ENCODE measurements around the gene CWC27. TPM values are rescaled to one million over a fixed set of nuclear protein-coding genes. Genes with fewer than 3 reads are reported as not detected.

The CWC27 gene
- total RNA-seq, 1 experiment from 2014 or later = 42.7 TPM

GRCh38 chr5:64807520-64807919 is 38.8 kb downstream of the CWC27 start (continued):
- TF ChIP-seq GABPB1 (CRISPR knock-in tag; IDR thresholded peaks at IDR 0.05) (no peak), STAT6 (CRISPR knock-in tag; conservative IDR thresholded peaks at IDR 0.05; ENCODE audit: low read depth) (no peak), HMGXB4 (CRISPR knock-in tag; IDR thresholded peaks at IDR 0.05) (no peak), ZNF532 (CRISPR knock-in tag; IDR thresholded peaks at IDR 0.05; ENCODE audit: borderline replicate concordance) (no peak), ZNF671 (CRISPR knock-in tag; IDR thresholded peaks at IDR 0.05) (no peak), CREB1 (CRISPR knock-in tag; IDR thresholded peaks at IDR 0.05) (no peak), ZNF281 (CRISPR knock-in tag; IDR thresholded peaks at IDR 0.05) (no peak)
- TF ChIP-seq, protein P1, sequence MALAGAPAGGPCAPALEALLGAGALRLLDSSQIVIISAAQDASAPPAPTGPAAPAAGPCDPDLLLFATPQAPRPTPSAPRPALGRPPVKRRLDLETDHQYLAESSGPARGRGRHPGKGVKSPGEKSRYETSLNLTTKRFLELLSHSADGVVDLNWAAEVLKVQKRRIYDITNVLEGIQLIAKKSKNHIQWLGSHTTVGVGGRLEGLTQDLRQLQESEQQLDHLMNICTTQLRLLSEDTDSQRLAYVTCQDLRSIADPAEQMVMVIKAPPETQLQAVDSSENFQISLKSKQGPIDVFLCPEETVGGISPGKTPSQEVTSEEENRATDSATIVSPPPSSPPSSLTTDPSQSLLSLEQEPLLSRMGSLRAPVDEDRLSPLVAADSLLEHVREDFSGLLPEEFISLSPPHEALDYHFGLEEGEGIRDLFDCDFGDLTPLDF (CRISPR knock-in tag; IDR thresholded peaks at IDR 0.05) = no peak

DNA sequence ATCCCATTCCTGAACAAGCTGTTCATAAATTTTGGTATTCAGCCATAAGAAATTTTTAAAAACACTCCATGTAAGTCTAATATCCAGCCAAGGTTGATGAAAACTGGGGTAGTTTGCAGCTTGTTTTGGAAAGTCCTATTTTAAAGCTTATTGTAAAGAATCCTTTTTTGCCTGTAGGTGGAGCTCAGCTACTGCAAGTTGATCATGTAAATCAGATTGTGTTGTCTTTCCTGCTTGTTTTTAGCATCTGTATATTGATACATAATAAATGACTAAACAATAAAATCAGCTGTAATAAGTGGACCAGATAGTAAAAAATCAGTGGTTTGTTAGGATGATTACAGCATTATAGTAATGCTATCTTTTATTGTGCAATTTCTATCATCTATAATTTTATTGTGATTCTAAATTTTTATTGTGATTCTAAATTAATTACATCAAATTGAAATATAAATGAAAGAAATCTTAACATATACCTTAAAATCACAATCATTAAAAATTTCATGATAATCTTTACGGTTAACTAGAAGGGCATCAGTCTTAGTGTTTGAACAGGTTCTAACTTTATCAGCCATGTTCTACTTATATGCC is 42.4 kb downstream of the CWC27 start:
- CTCF ChIA-PET = interaction anchor here (0.6 to 2.2 kb wide), 35 partner anchors 9 to 910 kb away, joined by 3 to 43 read pairs (median 4); partner anchors contain the start of gene ADAMTS6
- TF ChIP-seq RELA (CRISPR knock-in tag; IDR thresholded peaks at IDR 0.05; ENCODE audit: borderline replicate concordance) = no peak
- TF ChIP-seq CTCF (IDR thresholded peaks at IDR 0.05) = 0 out of 2 replicates have a peak, but pooled peaks have one; percentile 28
- TF ChIP-seq TEAD1 (CRISPR knock-in tag; IDR thresholded peaks at IDR 0.05) = no peak
- Mint-ChIP-seq H3K4me3 (no peak overlapping the region), H3K9me3 (no peaks in the 10 kb centered on the region), H3K4me1 (no peaks in the 10 kb centered on the region; the same call in 1 of the 2 replicates), H3K27ac (no peak overlapping the region), H3K36me3 (no peaks in the 10 kb centered on the region), H3K27me3 (ENCODE audit: low read depth) (no peaks in the 10 kb centered on the region)
- ATAC-seq (no peak), DNase-seq (ENCODE audit: low spot score) (no peak)
- POLR2A ChIA-PET = interaction anchor here (0.5 to 0.6 kb wide), 2 partner anchors 129 to 267 kb away, joined by 3 read pairs; no protein-coding TSS in a partner anchor

Measured in WTC11 (cell line).